H9 (cell line): ENCODE measurements around the gene SPINK1. TPM values are rescaled to one million over a fixed set of nuclear protein-coding genes. Genes with fewer than 3 reads are reported as not detected.
"Not testable (repeated sequence)": the region's sequence is repeated elsewhere in the genome, so short reads cannot be mapped to it uniquely, and the experiment has no call there.

ENCODE experiments used
- DNase-seq: peaks from one replicate; pipeline ENCODE4 v3.0.0-alpha.2; 2017
- H2AFZ ChIP-seq: one replicate; pipeline ENCODE4 v1.6.1; 2013; ENCODE audit warnings: mild to moderate bottlenecking, low read length, control low read depth, moderate library complexity
- H2AK5ac ChIP-seq: 2 replicates; pipeline ENCODE4 v1.6.1; 2013; ENCODE audit warnings: low read length, control low read depth, mixed read lengths; ENCODE audit not compliant: insufficient read length
- H2BK120ac ChIP-seq: one replicate; pipeline ENCODE4 v1.6.1; 2013; ENCODE audit warnings: low read depth, mild to moderate bottlenecking, low read length, control low read depth, inconsistent platforms; ENCODE audit not compliant: poor library complexity, severe bottlenecking
- H2BK12ac ChIP-seq: 2 replicates; pipeline ENCODE4 v1.6.1; 2013; ENCODE audit warnings: low read length, control low read depth, mixed read lengths, low read depth; ENCODE audit not compliant: insufficient read length
- H2BK15ac ChIP-seq: 2 replicates; pipeline ENCODE4 v1.6.1; 2013; ENCODE audit warnings: low read depth, low read length, control low read depth
- H2BK20ac ChIP-seq: one replicate; pipeline ENCODE4 v1.6.1; 2013; ENCODE audit warnings: low read depth, mild to moderate bottlenecking, low read length, control low read depth, inconsistent platforms; ENCODE audit not compliant: poor library complexity, severe bottlenecking
- H2BK5ac ChIP-seq: 2 replicates; pipeline ENCODE4 v1.6.1; 2013; ENCODE audit warnings: low read length, control low read depth, mixed read lengths; ENCODE audit not compliant: insufficient read length
- H3K14ac ChIP-seq: 2 replicates; pipeline ENCODE4 v1.6.1; 2013; ENCODE audit warnings: low read length, control low read depth; ENCODE audit not compliant: insufficient read depth
- H3K18ac ChIP-seq: 2 replicates; pipeline ENCODE4 v1.6.1; 2013; ENCODE audit warnings: low read depth, mild to moderate bottlenecking, mixed read lengths, low read length, control low read depth; ENCODE audit not compliant: insufficient read length
- H3K23ac ChIP-seq: 2 replicates; pipeline ENCODE4 v1.6.1; 2013; ENCODE audit warnings: low read length, control low read depth, mixed read lengths, low read depth; ENCODE audit not compliant: insufficient read length
- H3K23me2 ChIP-seq: 2 replicates; pipeline ENCODE4 v1.6.1; 2013; ENCODE audit warnings: low read depth, mild to moderate bottlenecking, mixed read lengths, low read length, control low read depth; ENCODE audit not compliant: insufficient read length, poor library complexity, severe bottlenecking
- H3K27ac ChIP-seq: 2 replicates; pipeline ENCODE4 v1.5.1; 2013; ENCODE audit warnings: low read length, control low read depth, mixed read lengths, low read depth; ENCODE audit not compliant: insufficient read length
- H3K27me3 ChIP-seq: 2 replicates; pipeline ENCODE4 v1.6.1; 2013; ENCODE audit warnings: low read length, control low read depth, inconsistent platforms; ENCODE audit not compliant: insufficient read depth
- H3K4ac ChIP-seq: 2 replicates; pipeline ENCODE4 v1.6.1; 2013; ENCODE audit warnings: low read depth, mild to moderate bottlenecking, control low read depth, inconsistent platforms, low read length, moderate library complexity
- H3K4me1 ChIP-seq: 2 replicates; pipeline ENCODE4 v1.6.1; 2013; ENCODE audit warnings: low read length, control low read depth, inconsistent platforms; ENCODE audit not compliant: insufficient read depth
- H3K4me2 ChIP-seq: 2 replicates; pipeline ENCODE4 v1.6.1; 2013; ENCODE audit warnings: low read length, control low read depth, mixed read lengths; ENCODE audit not compliant: insufficient read length, insufficient read depth
- H3K56ac ChIP-seq: 2 replicates; pipeline ENCODE4 v1.6.1; 2013; ENCODE audit warnings: low read depth, mild to moderate bottlenecking, mixed read lengths, low read length, control low read depth; ENCODE audit not compliant: insufficient read length
- H3K79me1 ChIP-seq: 2 replicates; pipeline ENCODE4 v1.6.1; 2013; ENCODE audit warnings: low read depth, mild to moderate bottlenecking, moderate library complexity, low read length, control low read depth, inconsistent platforms; ENCODE audit not compliant: insufficient read depth, poor library complexity, severe bottlenecking
- H3K79me2 ChIP-seq: 2 replicates; pipeline ENCODE4 v1.6.1; 2013; ENCODE audit warnings: low read length, control low read depth, inconsistent platforms; ENCODE audit not compliant: insufficient read depth
- H3K9ac ChIP-seq: 2 replicates; pipeline ENCODE4 v1.6.1; 2013; ENCODE audit warnings: low read length, control low read depth, mixed read lengths; ENCODE audit not compliant: insufficient read length; ENCODE audit errors: extremely low read depth
- H3K9me3 ChIP-seq: one replicate; pipeline ENCODE4 v1.6.1; 2013; ENCODE audit warnings: low read depth, low read length, inconsistent platforms; ENCODE audit not compliant: control insufficient read depth
- H3T11ph ChIP-seq: one replicate; pipeline ENCODE4 v1.6.1; 2013; ENCODE audit warnings: mild to moderate bottlenecking, low read length, control low read depth, inconsistent platforms
- H4K20me1 ChIP-seq: one replicate; pipeline ENCODE4 v1.6.1; 2013; ENCODE audit not compliant: control insufficient read depth, insufficient read length, insufficient read depth
- H4K5ac ChIP-seq: 2 replicates; pipeline ENCODE4 v1.6.1; 2013; ENCODE audit warnings: low read depth, mild to moderate bottlenecking, mixed read lengths, low read length, control low read depth; ENCODE audit not compliant: insufficient read length
- H4K8ac ChIP-seq: replicated peaks from 2 replicates; pipeline ENCODE4 v1.6.1; 2013; ENCODE audit warnings: low read length, control low read depth, mixed read lengths, low read depth; ENCODE audit not compliant: insufficient read length
- H4K91ac ChIP-seq: 2 replicates; pipeline ENCODE4 v1.6.1; 2013; ENCODE audit warnings: low read depth, mild to moderate bottlenecking, moderate library complexity, mixed read lengths, low read length, control low read depth; ENCODE audit not compliant: insufficient read length
- H3K27ac Mint-ChIP-seq, 3 experiments: 2 replicates in 2 of 3; 3 replicates in 1 of 3; pipeline ENCODE4 v1.8.0; 2020 to 2021; ENCODE audit warnings: mixed read lengths in 3 of 3, mild to moderate bottlenecking in 1 of 3, moderate library complexity in 1 of 3
- H3K27me3 Mint-ChIP-seq: 2 replicates; pipeline ENCODE4 v1.8.0; 2021; ENCODE audit warnings: low read depth, mild to moderate bottlenecking, moderate library complexity, mixed read lengths
- H3K36me3 Mint-ChIP-seq, 3 experiments: 2 replicates in 2 of 3; 3 replicates in 1 of 3; pipeline ENCODE4 v1.8.0; 2020 to 2021; ENCODE audit warnings: low read depth in 3 of 3, mixed read lengths in 3 of 3; ENCODE audit not compliant: insufficient read depth in 1 of 3
- H3K4me1 Mint-ChIP-seq, 2 experiments: 2 replicates each; pipeline ENCODE4 v1.8.0; 2020; ENCODE audit warnings: mixed read lengths in 2 of 2
- H3K4me3 Mint-ChIP-seq, 2 experiments: 2 replicates in 1 of 2; 3 replicates in 1 of 2; pipeline ENCODE4 v1.8.0; 2020 to 2021; ENCODE audit warnings: mild to moderate bottlenecking in 2 of 2, mixed read lengths in 2 of 2, moderate library complexity in 1 of 2
- H3K9me3 Mint-ChIP-seq, 2 experiments: 2 replicates in 1 of 2; 3 replicates in 1 of 2; pipeline ENCODE4 v1.8.0; 2020; ENCODE audit warnings: mild to moderate bottlenecking in 2 of 2, mixed read lengths in 2 of 2, moderate library complexity in 1 of 2
- WGBS: extraction: QIAGEN DNeasy Blood & Tissue Kit; methylation state at CpG from one replicate; pipeline ENCODE4 v1.1.7; 2013; ENCODE audit warnings: missing lambda C conversion rate, low lambda C conversion rate, mixed read lengths; ENCODE audit not compliant: insufficient read length; ENCODE audit errors: extremely low coverage; 5-methylcytosine and 5-hydroxymethylcytosine counted together
- total RNA-seq: library from RNA; stranded (reverse); gene quantifications from 2 replicates; pipeline ENCODE4 v1.2.1, GENCODE V29; 2021

Gene SPINK1
- total RNA-seq, 1 experiment from 2014 or later, result 3.1 TPM

DNA sequence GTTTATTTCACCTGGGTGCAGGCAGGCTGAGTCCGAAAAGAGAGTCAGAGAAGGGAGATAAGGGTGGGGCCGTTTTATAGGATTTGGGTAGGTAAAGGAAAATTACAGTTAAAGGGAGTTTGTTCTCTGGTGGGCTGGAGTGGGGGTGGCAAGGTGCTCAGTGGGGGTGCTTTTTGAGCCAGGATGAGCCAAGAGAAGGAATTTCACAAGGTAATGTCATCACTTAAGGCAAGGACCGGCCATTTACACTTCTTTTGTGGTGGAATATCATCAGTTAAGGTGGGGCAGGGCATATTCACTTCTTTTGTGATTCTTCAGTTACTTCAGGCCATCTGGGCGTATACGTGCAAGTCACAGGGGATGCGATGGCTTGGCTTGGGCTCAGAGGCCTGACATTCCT is 38.4 kb upstream of the SPINK1 start:
- not testable (repeated sequence) for H3K27me3 Mint-ChIP-seq

More for the DNA sequence above, 38.4 kb upstream of the SPINK1 start:
- H3K4me2 ChIP-seq, result peak overlapping the region; percentile 61
- H3K9me3 Mint-ChIP-seq, H3K4ac ChIP-seq, H2AK5ac ChIP-seq, H3K14ac ChIP-seq, H3K27me3 ChIP-seq, H3K4me1 ChIP-seq, H3T11ph ChIP-seq, H2BK15ac ChIP-seq, H3K79me1 ChIP-seq, H3K23me2 ChIP-seq, H2BK20ac ChIP-seq, H3K23ac ChIP-seq, H3K56ac ChIP-seq, H4K8ac ChIP-seq, H2BK5ac ChIP-seq, H2AFZ ChIP-seq, H3K18ac ChIP-seq, H4K20me1 ChIP-seq, H2BK120ac ChIP-seq, H2BK12ac ChIP-seq, DNase-seq, H4K91ac ChIP-seq, H3K9me3 ChIP-seq, H4K5ac ChIP-seq: not testable (repeated sequence)
- WGBS, result no CpG with 5 or more reads among the region's 6 CpGs
- peaks cover 13% of the 10 kb centered on the region; the same call in 1 of the 2 replicates for H3K79me2 ChIP-seq
- peaks cover 65 to 81% of the 10 kb centered on the region in 2 experiments for H3K4me1 Mint-ChIP-seq
- peak overlapping the region; percentile 97 to 99 (median 98) for H3K27ac Mint-ChIP-seq
- H3K4me3 Mint-ChIP-seq, result peak overlapping the region; percentile 66 to 92
- peaks cover 12 to 82% (median 35%) of the 10 kb centered on the region in 3 experiments for H3K36me3 Mint-ChIP-seq
- peak overlapping the region; percentile 41 for H3K9ac ChIP-seq
- peak overlapping the region; percentile 98 for H3K27ac ChIP-seq
